Activated naive CD8-positive, alpha-beta T cell treated with anti-CD3 and anti-CD28 coated beads, Interleukin-2, amount 50 U/mL, for 24 hours (primary cell): ENCODE results near the gene NCAPD3.
"Not testable (repeated sequence)": the region's sequence is repeated elsewhere in the genome, so short reads cannot be mapped to it uniquely, and the experiment has no call there.

Experiments
- ATAC-seq: fragments of 150-1000 bp; cut with Tn5 transposase; one replicate; pipeline ENCODE4 v1.10.0; 2021
- DNase-seq: peaks from one replicate; pipeline ENCODE4 v3.0.0; 2021
- H3K27ac Mint-ChIP-seq: one replicate; pipeline ENCODE4 v1.8.0; 2021; ENCODE audit warnings: mild to moderate bottlenecking, mixed read lengths
- H3K27me3 Mint-ChIP-seq: one replicate; pipeline ENCODE4 v1.8.0; 2021; ENCODE audit warnings: mixed read lengths
- H3K36me3 Mint-ChIP-seq: one replicate; pipeline ENCODE4 v1.8.0; 2021; ENCODE audit warnings: low read depth, mixed read lengths
- H3K4me1 Mint-ChIP-seq: one replicate; pipeline ENCODE4 v1.8.0; 2021; ENCODE audit warnings: mixed read lengths
- H3K4me3 Mint-ChIP-seq: one replicate; pipeline ENCODE4 v1.8.0; 2021; ENCODE audit warnings: mild to moderate bottlenecking, moderate library complexity, mixed read lengths
- H3K9me3 Mint-ChIP-seq: one replicate; pipeline ENCODE4 v1.8.0; 2021; ENCODE audit warnings: mixed read lengths

NCAPD3 gene

DNA sequence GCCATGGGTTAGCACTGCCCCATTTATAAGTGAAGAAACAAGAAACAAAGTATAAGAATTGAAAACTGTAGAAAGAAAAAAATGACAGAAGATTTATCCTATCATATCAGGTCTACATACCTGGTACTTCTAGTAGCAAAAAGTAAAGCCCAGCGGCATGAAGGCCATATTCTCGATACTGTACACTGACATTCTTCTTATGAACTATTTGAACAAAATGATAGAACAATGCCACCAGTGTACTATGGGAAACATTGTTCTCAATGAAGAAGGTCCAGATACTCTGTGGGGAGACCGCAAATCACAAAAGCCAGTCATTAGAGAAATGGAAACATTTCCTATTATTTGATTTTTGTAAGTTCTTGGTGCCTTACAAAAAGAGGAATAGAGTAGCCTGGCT is 7.0 kb downstream of the NCAPD3 start:
- H3K36me3 Mint-ChIP-seq = peaks cover 56% of the 10 kb centered on the region
- no peak overlapping the region for H3K4me3 Mint-ChIP-seq
- DNase-seq (no peak), ATAC-seq (no peak)
- no peaks in the 10 kb centered on the region for H3K27me3 Mint-ChIP-seq
- H3K27ac Mint-ChIP-seq = no peak overlapping the region
- H3K9me3 Mint-ChIP-seq = no peaks in the 10 kb centered on the region
- H3K4me1 Mint-ChIP-seq = peaks cover 20% of the 10 kb centered on the region

DNA sequence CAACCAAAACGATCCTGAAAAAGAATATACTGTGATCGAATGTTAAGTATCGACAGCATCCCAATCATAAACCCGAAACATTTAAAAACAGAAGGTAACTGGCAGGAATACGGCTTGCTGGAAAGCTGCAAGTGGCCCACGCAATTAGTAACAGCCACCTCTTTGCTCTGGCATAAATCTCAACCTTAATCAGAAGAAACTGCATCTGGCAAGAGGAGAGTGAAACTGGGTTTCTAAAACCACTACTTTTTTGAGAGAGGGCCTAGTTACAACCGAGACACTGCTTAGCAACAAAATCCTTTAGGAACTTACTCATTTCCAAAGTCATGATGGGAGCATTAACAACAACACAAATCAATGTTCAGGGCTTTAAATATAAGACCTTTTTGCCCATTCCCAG is 7.9 kb downstream of the NCAPD3 start:
- Mint-ChIP-seq H3K4me1 (peaks cover 15% of the 10 kb centered on the region), H3K9me3 (no peaks in the 10 kb centered on the region), H3K27ac (no peak overlapping the region), H3K4me3 (no peak overlapping the region), H3K36me3 (peaks cover 58% of the 10 kb centered on the region), H3K27me3 (no peaks in the 10 kb centered on the region)
- DNase-seq = no peak
- ATAC-seq = no peak

GRCh38 chr11:134207538-134208239 is 16.1 kb downstream of the NCAPD3 start:
- Mint-ChIP-seq H3K27ac (no peak overlapping the region), H3K36me3 (peaks cover 85% of the 10 kb centered on the region), H3K27me3 (no peaks in the 10 kb centered on the region), H3K4me1 (no peaks in the 10 kb centered on the region), H3K4me3 (no peak overlapping the region), H3K9me3 (no peaks in the 10 kb centered on the region)
- ATAC-seq = no peak
- peak; percentile 71 for DNase-seq

DNA sequence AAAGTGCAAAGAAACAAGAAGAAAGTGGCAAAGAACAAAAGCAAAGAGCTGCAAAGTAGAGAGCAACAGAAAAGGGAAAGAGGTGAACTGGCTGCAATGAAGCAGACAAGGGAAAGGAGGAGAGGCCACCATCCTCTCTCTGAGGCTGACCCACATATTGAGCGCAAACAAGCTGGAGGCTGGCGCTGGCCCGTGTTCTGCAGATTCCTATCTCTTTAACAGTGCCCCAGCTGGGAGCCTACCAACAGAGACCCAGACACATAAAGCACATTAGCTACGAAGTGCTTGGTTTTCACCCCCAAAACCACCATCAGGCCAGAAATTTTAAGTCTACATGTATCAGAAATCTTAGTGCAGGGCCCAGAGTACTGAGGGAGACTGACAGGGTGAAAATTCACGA is 17.6 kb downstream of the NCAPD3 start:
- Mint-ChIP-seq H3K27ac (no peak overlapping the region), H3K4me1 (no peaks in the 10 kb centered on the region), H3K4me3 (no peak overlapping the region), H3K36me3 (peaks cover 85% of the 10 kb centered on the region), H3K27me3 (no peaks in the 10 kb centered on the region), H3K9me3 (no peaks in the 10 kb centered on the region)
- ATAC-seq = no peak
- no peak for DNase-seq

- Mint-ChIP-seq H3K27ac (no peak overlapping the region), H3K27me3 (no peaks in the 10 kb centered on the region), H3K4me3 (no peak overlapping the region), H3K9me3 (no peaks in the 10 kb centered on the region), H3K4me1 (no peaks in the 10 kb centered on the region), H3K36me3 (peaks cover 85% of the 10 kb centered on the region)
- DNase-seq (no peak), ATAC-seq (no peak)
These were observed 18.0 kb downstream of the NCAPD3 start for GRCh38 chr11:134205729-134206128.

DNA sequence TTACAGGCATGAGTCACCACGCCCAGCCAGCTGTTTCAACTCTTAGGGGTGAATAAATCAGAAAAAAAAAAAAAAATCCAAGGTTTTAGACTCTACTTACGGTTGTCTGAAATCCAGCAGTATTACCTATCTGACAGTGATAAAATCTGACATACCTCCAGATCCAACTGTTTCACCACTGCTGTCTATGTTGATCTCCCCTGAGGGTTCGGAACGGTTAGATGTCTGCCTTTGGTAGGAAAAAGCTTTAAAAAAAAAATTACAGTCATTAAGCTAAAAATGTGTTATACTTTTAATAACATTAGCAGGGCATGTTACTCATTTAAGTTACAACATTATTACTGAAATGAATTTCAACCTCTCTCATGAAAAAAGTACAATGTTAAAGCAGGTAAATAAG is 21.1 kb downstream of the NCAPD3 start:
- H3K27me3 Mint-ChIP-seq = no peaks in the 10 kb centered on the region
- ATAC-seq (no peak), DNase-seq (no peak)
- H3K36me3 Mint-ChIP-seq = peaks cover 78% of the 10 kb centered on the region
- no peak overlapping the region for H3K4me3 Mint-ChIP-seq
- no peak overlapping the region for H3K27ac Mint-ChIP-seq
- H3K9me3 Mint-ChIP-seq = no peaks in the 10 kb centered on the region
- no peaks in the 10 kb centered on the region for H3K4me1 Mint-ChIP-seq

GRCh38 chr11:134200688-134201087 is 23.1 kb downstream of the NCAPD3 start:
- Mint-ChIP-seq H3K27ac (no peak overlapping the region), H3K27me3 (no peaks in the 10 kb centered on the region), H3K4me3 (no peak overlapping the region), H3K4me1 (no peaks in the 10 kb centered on the region), H3K36me3 (peaks cover 73% of the 10 kb centered on the region), H3K9me3 (no peaks in the 10 kb centered on the region)
- DNase-seq (no peak), ATAC-seq (no peak)

- Mint-ChIP-seq H3K4me3 (no peak overlapping the region), H3K36me3 (peaks cover 66% of the 10 kb centered on the region), H3K4me1 (no peaks in the 10 kb centered on the region), H3K27ac (no peak overlapping the region), H3K27me3 (no peaks in the 10 kb centered on the region), H3K9me3 (no peaks in the 10 kb centered on the region)
- DNase-seq = no peak
- ATAC-seq = no peak
These were observed 24.2 kb downstream of the NCAPD3 start for GRCh38 chr11:134199531-134199930.

DNA sequence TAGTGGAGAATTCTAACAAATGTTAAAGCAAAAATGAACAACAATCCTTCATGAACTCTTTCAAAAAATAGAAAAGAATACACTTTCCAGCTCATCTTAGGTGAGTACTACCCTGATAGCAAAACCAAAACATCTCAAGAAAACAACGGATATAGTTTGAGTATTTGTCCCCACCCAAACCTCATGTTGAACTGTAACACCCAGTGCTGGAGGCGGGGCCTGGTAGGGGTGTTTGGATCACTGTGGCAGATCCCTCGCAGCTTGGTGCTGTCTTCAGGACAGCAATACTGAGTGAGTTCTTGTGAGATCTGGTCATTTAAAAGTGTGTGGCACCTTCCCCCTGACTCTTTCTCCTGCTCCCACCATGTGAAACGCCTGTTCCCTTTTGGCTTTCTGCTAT is 27.0 kb downstream of the NCAPD3 start:
- DNase-seq (no peak), ATAC-seq (no peak)
- no peaks in the 10 kb centered on the region for H3K4me1 Mint-ChIP-seq
- no peak overlapping the region for H3K27ac Mint-ChIP-seq
- H3K4me3 Mint-ChIP-seq = no peak overlapping the region
- no peaks in the 10 kb centered on the region for H3K27me3 Mint-ChIP-seq
- H3K9me3 Mint-ChIP-seq = no peaks in the 10 kb centered on the region
- H3K36me3 Mint-ChIP-seq = peaks cover 65% of the 10 kb centered on the region

DNA sequence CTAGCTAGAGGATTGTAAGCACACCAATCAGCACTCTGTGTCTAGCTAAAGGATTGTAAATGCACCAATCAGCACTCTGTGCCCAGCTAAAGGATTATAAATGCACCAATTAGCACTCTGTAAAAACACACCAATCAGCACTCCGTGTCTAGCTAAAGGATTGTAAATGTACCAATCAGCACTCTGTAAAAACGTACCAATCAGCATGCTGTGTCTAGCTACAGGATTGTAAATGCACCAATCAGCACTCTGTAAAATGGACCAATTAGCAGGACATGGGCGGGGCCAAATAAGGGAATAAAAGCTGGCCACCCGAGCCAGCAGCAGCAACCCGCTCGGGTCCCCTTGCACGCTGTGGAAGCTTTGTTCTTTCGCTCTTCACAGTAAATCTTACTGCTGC is 35.7 kb downstream of the NCAPD3 start:
- H3K27ac Mint-ChIP-seq, ATAC-seq, DNase-seq, H3K4me1 Mint-ChIP-seq, H3K27me3 Mint-ChIP-seq, H3K4me3 Mint-ChIP-seq, H3K9me3 Mint-ChIP-seq: not testable (repeated sequence)
- H3K36me3 Mint-ChIP-seq = peaks cover 78% of the 10 kb centered on the region

DNA sequence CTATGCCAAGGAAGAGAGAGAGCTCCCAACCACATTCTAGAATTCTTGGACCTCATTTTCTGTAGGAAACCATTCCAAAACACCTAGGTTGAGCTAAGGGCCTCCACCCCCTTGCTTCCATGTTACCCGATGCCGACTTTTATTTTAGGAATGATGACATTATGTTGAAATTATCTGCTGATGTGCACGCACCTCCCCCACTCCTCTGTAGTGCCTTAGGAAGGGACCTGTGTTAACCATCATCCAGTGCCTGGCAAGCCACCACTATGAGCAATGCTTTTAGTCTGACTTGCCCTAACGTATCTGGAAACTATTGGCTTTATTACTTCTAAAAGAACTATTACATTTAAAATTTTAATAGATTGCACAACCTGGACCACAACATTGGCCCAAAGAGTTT is 42.1 kb downstream of the NCAPD3 start:
- Mint-ChIP-seq H3K4me3 (no peak overlapping the region), H3K4me1 (no peaks in the 10 kb centered on the region), H3K27me3 (no peaks in the 10 kb centered on the region), H3K36me3 (peaks cover 45% of the 10 kb centered on the region), H3K9me3 (no peaks in the 10 kb centered on the region), H3K27ac (no peak overlapping the region)
- no peak for DNase-seq
- ATAC-seq = no peak

DNA sequence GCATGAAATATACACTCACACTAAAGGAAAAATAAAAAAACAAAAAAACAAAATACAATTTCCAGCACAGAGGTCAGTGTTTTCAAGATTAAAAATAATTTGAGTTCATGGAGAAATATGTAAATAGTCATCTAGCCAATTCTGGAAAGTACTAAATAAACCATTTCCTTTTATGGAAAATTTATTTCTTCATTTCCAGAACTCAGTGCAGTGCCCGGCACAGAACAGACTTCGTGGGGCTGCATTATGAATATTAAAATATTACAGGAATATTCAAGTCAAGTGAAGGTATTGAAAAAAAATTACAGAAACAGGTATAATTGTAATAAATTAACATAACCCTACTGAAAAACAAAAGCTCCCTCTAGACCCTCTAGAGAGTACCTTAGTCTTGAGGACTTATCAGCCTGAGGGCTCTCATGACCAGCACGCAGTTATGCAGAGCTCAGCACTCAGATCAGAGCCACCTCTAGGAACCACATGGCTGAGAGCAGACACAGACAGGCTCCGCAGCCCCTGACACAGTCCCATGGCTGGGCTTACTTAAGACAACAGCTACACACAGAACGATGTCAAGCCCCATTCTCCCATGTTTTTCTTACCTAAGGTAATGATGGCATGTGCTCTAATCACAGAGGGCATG is 45.6 kb downstream of the NCAPD3 start:
- H3K36me3 Mint-ChIP-seq = peaks cover 44% of the 10 kb centered on the region
- no peak overlapping the region for H3K4me3 Mint-ChIP-seq
- ATAC-seq (no peak), DNase-seq (no peak)
- no peaks in the 10 kb centered on the region for H3K9me3 Mint-ChIP-seq
- H3K27me3 Mint-ChIP-seq = no peaks in the 10 kb centered on the region
- no peaks in the 10 kb centered on the region for H3K4me1 Mint-ChIP-seq
- H3K27ac Mint-ChIP-seq = no peak overlapping the region

DNA sequence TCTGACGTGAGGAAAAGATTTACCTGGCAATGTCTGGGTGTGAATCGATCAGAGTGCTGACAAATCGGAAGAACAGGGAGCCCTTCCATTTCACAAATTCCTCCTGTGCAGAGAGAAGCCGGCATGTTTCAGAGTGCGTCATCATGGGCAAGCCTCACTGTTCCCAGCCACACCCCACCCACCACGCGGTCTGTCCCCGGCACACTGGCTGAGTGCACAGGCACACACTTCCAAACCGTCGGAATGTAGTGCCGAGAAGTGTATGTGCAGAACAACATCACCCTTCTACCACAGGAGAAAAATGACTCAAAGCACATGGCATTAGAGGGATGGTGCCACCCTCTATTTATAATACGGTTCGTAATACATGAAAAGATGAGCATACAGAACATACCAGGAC is 47.5 kb downstream of the NCAPD3 start:
- Mint-ChIP-seq H3K9me3 (no peaks in the 10 kb centered on the region), H3K27ac (no peak overlapping the region)
- no peak for ATAC-seq

GRCh38 chr11:134173296-134173695 is 50.5 kb downstream of the NCAPD3 start:
- no peaks in the 10 kb centered on the region for H3K9me3 Mint-ChIP-seq
- DNase-seq (no peak), ATAC-seq (no peak)
- peaks cover 50% of the 10 kb centered on the region for H3K36me3 Mint-ChIP-seq
- no peaks in the 10 kb centered on the region for H3K27me3 Mint-ChIP-seq
- no peak overlapping the region for H3K4me3 Mint-ChIP-seq
- no peak overlapping the region for H3K27ac Mint-ChIP-seq
- H3K4me1 Mint-ChIP-seq = no peaks in the 10 kb centered on the region

More for the DNA sequence above, 47.5 kb downstream of the NCAPD3 start:
- Mint-ChIP-seq H3K4me1 (no peaks in the 10 kb centered on the region), H3K36me3 (peaks cover 46% of the 10 kb centered on the region), H3K4me3 (no peak overlapping the region), H3K27me3 (no peaks in the 10 kb centered on the region)
- no peak for DNase-seq

DNA sequence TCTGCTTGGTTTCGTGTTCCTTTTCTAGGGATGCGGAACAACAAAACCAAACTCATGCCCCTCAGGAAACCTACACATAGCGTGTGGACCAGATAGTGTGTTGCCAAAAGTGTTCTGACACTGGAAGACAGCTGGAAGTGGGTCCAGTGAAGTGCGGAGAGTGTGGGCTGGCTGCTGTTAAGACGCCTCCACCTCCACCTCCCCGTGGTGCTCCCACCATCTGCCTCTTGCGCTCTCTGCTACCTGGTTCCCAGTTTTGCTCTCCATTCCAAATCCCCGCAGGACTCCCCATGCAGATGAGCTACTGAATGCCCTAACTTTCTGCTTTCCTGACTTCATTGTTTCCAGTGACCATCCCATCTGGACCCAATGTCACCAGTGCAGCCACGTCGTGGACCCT is 51.8 kb downstream of the NCAPD3 start:
- no peak for DNase-seq
- Mint-ChIP-seq H3K4me3 (no peak overlapping the region), H3K27me3 (no peaks in the 10 kb centered on the region), H3K9me3 (no peaks in the 10 kb centered on the region), H3K4me1 (no peaks in the 10 kb centered on the region), H3K36me3 (peaks cover 50% of the 10 kb centered on the region), H3K27ac (no peak overlapping the region)
- no peak for ATAC-seq

GRCh38 chr11:134170919-134171281 is 52.9 kb downstream of the NCAPD3 start:
- H3K4me3 Mint-ChIP-seq = no peak overlapping the region
- no peaks in the 10 kb centered on the region for H3K4me1 Mint-ChIP-seq
- no peak overlapping the region for H3K27ac Mint-ChIP-seq
- no peaks in the 10 kb centered on the region for H3K27me3 Mint-ChIP-seq
- no peaks in the 10 kb centered on the region for H3K9me3 Mint-ChIP-seq
- H3K36me3 Mint-ChIP-seq = peaks cover 45% of the 10 kb centered on the region
- ATAC-seq (no peak), DNase-seq (no peak)
